Globus pallidus (tissue), 1 donor: Measurements from ENCODE around the gene TNIK.
"Not testable (repeated sequence)": the region's sequence is repeated elsewhere in the genome, so short reads cannot be mapped to it uniquely, and the experiment has no call there.

Experiments used
- DNase-seq: peaks from one replicate; pipeline ENCODE4 v3.0.0-alpha.2; 2015; ENCODE audit warnings: low spot score

TNIK gene

GRCh38 chr3:171469376-171469775 is 9.2 kb upstream of the TNIK start:
- no peak for DNase-seq

GRCh38 chr3:171468296-171468906 is 8.2 kb upstream of the TNIK start:
- no peak for DNase-seq

- no peak for DNase-seq
These were observed 5.6 kb upstream of the TNIK start for GRCh38 chr3:171465763-171466162.

- no peak for DNase-seq
These were observed 4.3 kb upstream of the TNIK start for GRCh38 chr3:171464462-171464861.

- no peak for DNase-seq
These were observed 2.0 kb upstream of the TNIK start for GRCh38 chr3:171462224-171462623.

GRCh38 chr3:171461525-171461917 is 1.3 kb upstream of the TNIK start:
- DNase-seq = no peak

- DNase-seq = peak; percentile 73
These were observed 720 bp upstream of the TNIK start for GRCh38 chr3:171460725-171461524.

- DNase-seq = peak; percentile 54
These were observed 866 bp downstream of the TNIK start for GRCh38 chr3:171459137-171459941.

GRCh38 chr3:171458864-171459136 is 1.4 kb downstream of the TNIK start:
- DNase-seq = peak; percentile 35

GRCh38 chr3:171458071-171458863 is 1.9 kb downstream of the TNIK start:
- no peak for DNase-seq

- no peak for DNase-seq
These were observed 2.6 kb downstream of the TNIK start for GRCh38 chr3:171457607-171458061.

- DNase-seq = peak; percentile 30
These were observed 3.2 kb downstream of the TNIK start for GRCh38 chr3:171456765-171457606.

GRCh38 chr3:171455603-171456550 is 4.3 kb downstream of the TNIK start:
- no peak for DNase-seq

- no peak for DNase-seq
These were observed 6.2 kb downstream of the TNIK start for GRCh38 chr3:171454041-171454440.

GRCh38 chr3:171453180-171453886 is 6.9 kb downstream of the TNIK start:
- DNase-seq = peak; percentile 42

- DNase-seq = no peak
These were observed 7.9 kb downstream of the TNIK start for GRCh38 chr3:171452328-171452727.

- DNase-seq = no peak
These were observed 8.3 kb downstream of the TNIK start for GRCh38 chr3:171451915-171452314.

GRCh38 chr3:171447579-171447891 is 12.7 kb downstream of the TNIK start:
- not testable (repeated sequence) for DNase-seq

GRCh38 chr3:171446801-171447578 is 13.2 kb downstream of the TNIK start:
- no peak for DNase-seq
